H1 (cell line): ENCODE measurements around the gene ARHGAP10. TPM values are rescaled to one million over a fixed set of nuclear protein-coding genes. Genes with fewer than 3 reads are reported as not detected.

ENCODE experiments used
- CTCF ChIA-PET: fragments of 300-600 bp; sonication (Branson Sonifier 250); formaldehyde crosslinking; loops from one replicate; lab custom pipeline; 2021; ENCODE audit not compliant: partially characterized antibody; lab: Charles Lee
- POLR2A ChIA-PET: fragments of 300-600 bp; sonication (Branson Sonifier 250); formaldehyde crosslinking; loops from one replicate; lab custom pipeline; 2021; ENCODE audit warnings: inconsistent platforms; ENCODE audit not compliant: partially characterized antibody; lab: Charles Lee
- DNase-seq, 2 experiments: peaks; one replicate each; pipeline versions ENCODE4 v3.0.0 to v3.0.0-alpha.2; 2010 to 2022; ENCODE audit warnings: low spot score in 2 of 2, low read depth in 1 of 2, mixed read lengths in 1 of 2
- FAIRE-seq: peaks from 2 replicates; lab custom pipeline; 2011; peaks lifted over from hg19 to GRCh38; lab: Jason Lieb, UNC
- H2AFZ ChIP-seq: 2 replicates; pipeline ENCODE4 v1.8.1; 2012; ENCODE audit warnings: low read length, inconsistent platforms
- H2AK5ac ChIP-seq: 2 replicates; pipeline ENCODE4 v1.6.1; 2013; ENCODE audit warnings: low read depth, low read length
- H2BK120ac ChIP-seq: replicated peaks from 2 replicates; pipeline ENCODE3; 2013; ENCODE audit warnings: low read depth, low read length, inconsistent platforms
- H2BK12ac ChIP-seq: 2 replicates; pipeline ENCODE4 v1.6.1; 2013; ENCODE audit warnings: low read depth, low read length
- H2BK15ac ChIP-seq: 2 replicates; pipeline ENCODE4 v1.6.1; 2013; ENCODE audit warnings: low read length
- H2BK20ac ChIP-seq: 2 replicates; pipeline ENCODE4 v1.6.1; 2013; ENCODE audit warnings: low read length
- H2BK5ac ChIP-seq: 2 replicates; pipeline ENCODE4 v1.6.1; 2013; ENCODE audit warnings: low read depth, low read length
- H3K14ac ChIP-seq: 2 replicates; pipeline ENCODE4 v1.6.1; 2013; ENCODE audit warnings: inconsistent platforms; ENCODE audit not compliant: insufficient read length
- H3K18ac ChIP-seq: 2 replicates; pipeline ENCODE4 v1.6.1; 2013; ENCODE audit warnings: low read length; ENCODE audit errors: extremely low read depth
- H3K23ac ChIP-seq: 2 replicates; pipeline ENCODE4 v1.6.1; 2013; ENCODE audit warnings: inconsistent platforms; ENCODE audit not compliant: insufficient read length
- H3K23me2 ChIP-seq: 2 replicates; pipeline ENCODE4 v1.6.1; 2013; ENCODE audit warnings: low read depth, low read length
- H3K27ac ChIP-seq: 2 replicates; pipeline ENCODE4 v1.6.1; 2011; ENCODE audit warnings: low read depth, low read length, inconsistent platforms
- H3K27me3 ChIP-seq, 4 experiments: replicated peaks in 1 of 4; 1 replicate in 1 of 4; 2 replicates in 3 of 4; pipeline versions ENCODE4 v1.6.1 to v1.8.1; 2011 to 2013; ENCODE audit warnings: low read length in 3 of 4, mild to moderate bottlenecking in 3 of 4, inconsistent platforms in 2 of 4, mixed read lengths in 2 of 4, moderate library complexity in 1 of 4; ENCODE audit not compliant: control insufficient read depth in 3 of 4, insufficient read depth in 3 of 4; ENCODE audit errors: extremely low read depth in 1 of 4
- H3K36me3 ChIP-seq, 4 experiments: 2 replicates each; pipeline versions ENCODE4 v1.6.1 to v1.8.1; 2011 to 2013; ENCODE audit warnings: mild to moderate bottlenecking in 4 of 4, low read length in 3 of 4, moderate library complexity in 2 of 4, control low read depth in 1 of 4, inconsistent platforms in 1 of 4; ENCODE audit not compliant: insufficient read depth in 4 of 4, control insufficient read depth in 2 of 4
- H3K4ac ChIP-seq: replicated peaks from 2 replicates; pipeline ENCODE3; 2013; ENCODE audit warnings: low read length, low read depth, mixed read lengths, inconsistent platforms; ENCODE audit not compliant: insufficient read length
- H3K4me1 ChIP-seq, 4 experiments: replicated peaks in 1 of 4; 1 replicate in 1 of 4; 2 replicates in 3 of 4; pipeline versions ENCODE4 v1.6.1 to v1.8.1; 2011 to 2013; ENCODE audit warnings: low read length in 3 of 4, inconsistent platforms in 2 of 4, mixed read lengths in 1 of 4; ENCODE audit not compliant: insufficient read depth in 4 of 4, control insufficient read depth in 3 of 4
- H3K4me2 ChIP-seq, 2 experiments: 2 replicates each; pipeline versions ENCODE4 v1.6.1 to v1.8.1; 2011 to 2013; ENCODE audit warnings: low read depth in 2 of 2, low read length in 2 of 2, control low read depth in 1 of 2, inconsistent platforms in 1 of 2, mild to moderate bottlenecking in 1 of 2; ENCODE audit not compliant: insufficient read depth in 1 of 2
- H3K4me3 ChIP-seq, 4 experiments: fragments of 200-600, 300-600 bp in 1 of 4; sonication (generic), shearing (Covaris generic), sonication (Bioruptor Twin) in 1 of 4; 2 replicates each; pipeline versions ENCODE4 v1.5.1 to v1.8.1; 2011 to 2016; ENCODE audit warnings: low read length in 4 of 4, low read depth in 3 of 4, control low read depth in 2 of 4, inconsistent platforms in 2 of 4, mild to moderate bottlenecking in 2 of 4, mixed read lengths in 1 of 4, moderate library complexity in 1 of 4; ENCODE audit not compliant: insufficient read depth in 2 of 4; ENCODE audit errors: extremely low read depth in 1 of 4
- H3K56ac ChIP-seq: replicated peaks from 2 replicates; pipeline ENCODE3; 2013; ENCODE audit warnings: low read depth, mild to moderate bottlenecking, mixed read lengths, low read length, inconsistent platforms; ENCODE audit not compliant: insufficient read length
- H3K79me1 ChIP-seq: 2 replicates; pipeline ENCODE4 v1.6.1; 2013; ENCODE audit warnings: low read depth, low read length, control low read depth
- H3K79me2 ChIP-seq, 2 experiments: 2 replicates each; pipeline versions ENCODE4 v1.6.1 to v1.8.1; 2012 to 2013; ENCODE audit warnings: low read length in 2 of 2, mild to moderate bottlenecking in 2 of 2, inconsistent platforms in 1 of 2; ENCODE audit not compliant: insufficient read depth in 2 of 2, control insufficient read depth in 1 of 2
- H3K9ac ChIP-seq, 4 experiments: replicated peaks in 1 of 4; 1 replicate in 1 of 4; 2 replicates in 3 of 4; pipeline versions ENCODE4 v1.6.1 to v1.8.1; 2011 to 2013; ENCODE audit warnings: low read depth in 3 of 4, low read length in 3 of 4, control low read depth in 2 of 4, mild to moderate bottlenecking in 2 of 4, moderate library complexity in 2 of 4, inconsistent platforms in 1 of 4; ENCODE audit errors: extremely low read depth in 1 of 4
- H3K9me3 ChIP-seq, 2 experiments: 2 replicates each; pipeline versions ENCODE4 v1.6.1 to v1.8.1; 2012 to 2013; ENCODE audit warnings: mild to moderate bottlenecking in 2 of 2, moderate library complexity in 2 of 2, control low read depth in 1 of 2, inconsistent platforms in 1 of 2, low read depth in 1 of 2, low read length in 1 of 2, mixed read lengths in 1 of 2; ENCODE audit not compliant: insufficient read depth in 2 of 2
- H4K20me1 ChIP-seq, 2 experiments: replicated peaks in 1 of 2; 2 replicates each; pipeline versions ENCODE3 to v1.8.1; 2011 to 2013; ENCODE audit warnings: inconsistent platforms in 2 of 2, low read length in 2 of 2, mild to moderate bottlenecking in 1 of 2; ENCODE audit not compliant: insufficient read depth in 2 of 2, control insufficient read depth in 1 of 2
- H4K5ac ChIP-seq: 2 replicates; pipeline ENCODE4 v1.6.1; 2013; ENCODE audit warnings: low read length, low read depth, mixed read lengths, inconsistent platforms; ENCODE audit not compliant: insufficient read length
- H4K8ac ChIP-seq: 2 replicates; pipeline ENCODE4 v1.8.0; 2013; ENCODE audit warnings: mild to moderate bottlenecking, moderate library complexity, low read length, inconsistent platforms; ENCODE audit not compliant: insufficient read depth; ENCODE audit errors: extremely low read depth
- H4K91ac ChIP-seq: replicated peaks from 2 replicates; pipeline ENCODE3; 2013; ENCODE audit warnings: low read length, mixed read lengths, inconsistent platforms; ENCODE audit not compliant: insufficient read length
- CBX5 ChIP-seq: fragments of 300-800, 300-1000 bp; sonication (generic); IDR thresholded peaks from 2 replicates; pipeline ENCODE4 v1.7.1; 2016; ENCODE audit warnings: antibody characterized with exemption, low read length, low read depth
- GTF2F1 ChIP-seq: IDR thresholded peaks from 2 replicates; pipeline ENCODE4 v1.6.1; 2012; ENCODE audit warnings: low read depth, low read length, improper control_type of control experiment, borderline replicate concordance
- KDM4A ChIP-seq: IDR thresholded peaks from one replicate; pipeline ENCODE4 v1.7.1; 2012; ENCODE audit warnings: low read depth, mild to moderate bottlenecking, moderate library complexity, low read length, inconsistent platforms; ENCODE audit not compliant: severe bottlenecking
- KDM5A ChIP-seq: fragments of 200-600 bp; IDR thresholded peaks from 2 replicates; pipeline ENCODE4 v1.7.1; 2012; ENCODE audit warnings: mild to moderate bottlenecking, low read length, inconsistent platforms, mixed read lengths
- MAFK ChIP-seq: IDR thresholded peaks from 2 replicates; pipeline ENCODE4 v1.6.1; 2012; ENCODE audit warnings: low read depth, mild to moderate bottlenecking, improper control_type of control experiment, low read length
- RNF2 ChIP-seq: fragments of 200-900, 300-1000 bp; sonication (generic); IDR thresholded peaks from 2 replicates; pipeline ENCODE4 v1.7.1; 2016; ENCODE audit warnings: borderline replicate concordance, low read depth, mild to moderate bottlenecking, antibody characterized with exemption, low read length; ENCODE audit not compliant: poor library complexity, severe bottlenecking; ENCODE audit errors: missing control alignments
- WGBS, 2 experiments: shearing (Covaris generic) in 1 of 2; methylation state at CpG; one replicate each; pipeline versions ENCODE4 v1.1.6 to v1.1.7; 2013 to 2015; ENCODE audit warnings: low lambda C conversion rate in 2 of 2, mixed read lengths in 2 of 2, inconsistent platforms in 1 of 2, low coverage in 1 of 2, missing lambda C conversion rate in 1 of 2; ENCODE audit not compliant: insufficient replicate concordance in 2 of 2, insufficient coverage in 1 of 2, insufficient read length in 1 of 2; ENCODE audit errors: extremely low coverage in 1 of 2, missing lambda C conversion rate in 1 of 2; 5-methylcytosine and 5-hydroxymethylcytosine counted together
- polyA plus RNA-seq, 7 experiments: library from polyadenylated mRNA; depleted of rRNA in 3 of 7; stranded (reverse) in 5 of 7; unstranded in 2 of 7; fragments of >200 nt in 5 of 7; fragments of 200-250 nt in 2 of 7; gene quantifications; 1 replicate in 5 of 7; 2 replicates in 1 of 7; 4 replicates in 1 of 7; pipeline versions ENCODE4 v1.2.1 to v1.2.3, GENCODE V29; 2011 to 2013; ENCODE audit warnings: missing spikeins in 2 of 7, mixed read lengths in 2 of 7
- total RNA-seq: library from RNA; stranded (reverse); fragmentation: NEBNext Ultra II Directional; extraction: Animal tissue kit (Norgen Biotek cat#: 25700); gene quantifications from 2 replicates; pipeline ENCODE4 v1.2.1, GENCODE V29; 2021

The ARHGAP10 gene
- total and polyA plus RNA-seq, 2 of the 8 experiments (the other 6 are each of a cell fraction or from before 2014, with no cell fraction given) = 3.7 to 6.1 TPM

- no peaks in the 10 kb centered on the region for H4K20me1 ChIP-seq
- peaks cover 0 to 5% (median 2%) of the 10 kb centered on the region in 4 experiments; a peak in 2 of 7 replicates for H3K4me1 ChIP-seq
- H3K4me3 ChIP-seq = no peak overlapping the region
- H4K5ac ChIP-seq = no peak overlapping the region
- H2BK12ac ChIP-seq = no peak overlapping the region
- H3K79me2 ChIP-seq = no peaks in the 10 kb centered on the region
- no peak overlapping the region for H4K8ac ChIP-seq
- no peaks in the 10 kb centered on the region for H3K79me1 ChIP-seq
- no peak overlapping the region for H2AK5ac ChIP-seq
- no peak overlapping the region for H2BK15ac ChIP-seq
- H3K18ac ChIP-seq = no peak overlapping the region
- H2BK120ac ChIP-seq = no peak overlapping the region
- no peak overlapping the region for H3K9ac ChIP-seq
- no peak for DNase-seq
- H3K23me2 ChIP-seq = no peaks in the 10 kb centered on the region
- H3K4me2 ChIP-seq = no peak overlapping the region
- ChIA-PET CTCF (interaction anchor here (0.6 to 1.8 kb wide), 2 partner anchors 42 to 167 kb away, joined by 4 to 7 read pairs; no protein-coding TSS in a partner anchor), POLR2A (no interaction called here)
- H3K23ac ChIP-seq = no peak overlapping the region
- H3K56ac ChIP-seq = no peak overlapping the region
- H4K91ac ChIP-seq = no peak overlapping the region
- no peak overlapping the region for H3K14ac ChIP-seq
- no peak for FAIRE-seq
- no peaks in the 10 kb centered on the region for H3K27me3 ChIP-seq
- no peak overlapping the region for H2AFZ ChIP-seq
- H3K36me3 ChIP-seq = no peaks in the 10 kb centered on the region
- TF ChIP-seq MAFK = no peak
- TF ChIP-seq CBX5 = no peak
- TF ChIP-seq KDM4A = no peak
- TF ChIP-seq RNF2 = no peak
- no peak for TF ChIP-seq GTF2F1
- no peak for TF ChIP-seq KDM5A
- H3K4ac ChIP-seq = no peak overlapping the region
- H2BK20ac ChIP-seq = no peak overlapping the region
- no peaks in the 10 kb centered on the region for H3K9me3 ChIP-seq
- H2BK5ac ChIP-seq = no peak overlapping the region
- H3K27ac ChIP-seq = no peak overlapping the region
- WGBS, 2 experiments = 85% methylated on average over 2 of the region's 2 CpGs; no CpG with 5 or more reads in 1 of the 2 experiments
These were observed 177.3 kb downstream of the ARHGAP10 start for GRCh38 chr4:147909225-147909624.
